ENCODE results near the gene INPP5A.

INPP5A gene

GRCh38 chr10:132546567-132547420 lies 9.2 kb downstream of the INPP5A start:
- H3K14ac ChIP-seq (ENCODE audit: low read length), result no peak overlapping the region
- no peak overlapping the region for H4K91ac ChIP-seq (ENCODE audit: low read depth, low read length)
- no peaks in the 10 kb centered on the region for H3K27me3 ChIP-seq (ENCODE audit: insufficient read depth, low read length)
- WGBS (ENCODE audit: extremely low coverage, insufficient coverage, insufficient read length), result no CpG with 5 or more reads among the region's 26 CpGs
- H2BK5ac ChIP-seq (ENCODE audit: low read depth, low read length, poor library complexity), result no peak overlapping the region
- no peak overlapping the region for H3K9ac ChIP-seq (ENCODE audit: low read length)
- no peak overlapping the region for H3K4me2 ChIP-seq (ENCODE audit: low read length)
- no peak overlapping the region for H2AK5ac ChIP-seq (ENCODE audit: low read length)
- no peak overlapping the region for H3K23ac ChIP-seq (ENCODE audit: low read length)
- no peak for DNase-seq
- H3K79me2 ChIP-seq (ENCODE audit: control insufficient read depth, insufficient read depth, low read length, poor library complexity), result no peaks in the 10 kb centered on the region
- no peak overlapping the region for H3K18ac ChIP-seq (ENCODE audit: low read length)
- H4K8ac ChIP-seq (ENCODE audit: low read depth, low read length), result no peak overlapping the region
- H3K36me3 ChIP-seq (ENCODE audit: control insufficient read depth in 1 of 2, insufficient read depth in 2 of 2, low read length in 2 of 2), result peaks cover 0 to 2% of the 10 kb centered on the region in 2 experiments
- no peak overlapping the region for H3K4ac ChIP-seq (ENCODE audit: low read depth, low read length)
- H2BK12ac ChIP-seq (ENCODE audit: low read length), result no peak overlapping the region
- H3K4me3 ChIP-seq (ENCODE audit: low read depth, low read length), result no peak overlapping the region
- H3K9me3 ChIP-seq (ENCODE audit: insufficient read depth, low read depth, low read length), result peaks cover 3% of the 10 kb centered on the region
- H3K27ac ChIP-seq (ENCODE audit: low read depth, low read length), result no peak overlapping the region
- H2AFZ ChIP-seq (ENCODE audit: insufficient read depth, low read length, poor library complexity), result no peak overlapping the region
- H2BK120ac ChIP-seq (ENCODE audit: insufficient read depth, low read length, poor library complexity), result no peak overlapping the region
- no peaks in the 10 kb centered on the region for H3K79me1 ChIP-seq (ENCODE audit: low read length)
- H4K12ac ChIP-seq (ENCODE audit: low read depth, low read length), result no peak overlapping the region
- no peaks in the 10 kb centered on the region for H3K4me1 ChIP-seq (ENCODE audit: control insufficient read depth in 1 of 2, insufficient read depth in 2 of 2, low read length in 2 of 2)

GRCh38 chr10:132547421-132547861 lies 9.9 kb downstream of the INPP5A start:
- Histone ChIP-seq H3K27me3 (ENCODE audit: insufficient read depth, low read length) (no peaks in the 10 kb centered on the region), H3K4me1 (ENCODE audit: control insufficient read depth in 1 of 2, insufficient read depth in 2 of 2, low read length in 2 of 2) (no peaks in the 10 kb centered on the region), H4K12ac (ENCODE audit: low read depth, low read length) (no peak overlapping the region), H3K9me3 (ENCODE audit: insufficient read depth, low read depth, low read length) (peaks cover 3% of the 10 kb centered on the region), H3K79me2 (ENCODE audit: control insufficient read depth, insufficient read depth, low read length, poor library complexity) (no peaks in the 10 kb centered on the region), H2AK5ac (ENCODE audit: low read length) (no peak overlapping the region), H4K91ac (ENCODE audit: low read depth, low read length) (no peak overlapping the region), H3K18ac (ENCODE audit: low read length) (no peak overlapping the region), H3K4me2 (ENCODE audit: low read length) (no peak overlapping the region), H3K27ac (ENCODE audit: low read depth, low read length) (no peak overlapping the region), H2BK12ac (ENCODE audit: low read length) (no peak overlapping the region), H3K14ac (ENCODE audit: low read length) (no peak overlapping the region), H2BK5ac (ENCODE audit: low read depth, low read length, poor library complexity) (no peak overlapping the region), H2AFZ (ENCODE audit: insufficient read depth, low read length, poor library complexity) (no peak overlapping the region), H3K4ac (ENCODE audit: low read depth, low read length) (no peak overlapping the region), H3K79me1 (ENCODE audit: low read length) (no peaks in the 10 kb centered on the region), H2BK120ac (ENCODE audit: insufficient read depth, low read length, poor library complexity) (no peak overlapping the region), H3K23ac (ENCODE audit: low read length) (no peak overlapping the region), H3K9ac (ENCODE audit: low read length) (no peak overlapping the region), H3K4me3 (ENCODE audit: low read depth, low read length) (no peak overlapping the region), H3K36me3 (ENCODE audit: control insufficient read depth in 1 of 2, insufficient read depth in 2 of 2, low read length in 2 of 2) (peaks cover 0 to 2% of the 10 kb centered on the region in 2 experiments), H4K8ac (ENCODE audit: low read depth, low read length) (no peak overlapping the region)
- WGBS (ENCODE audit: extremely low coverage, insufficient coverage, insufficient read length), result no CpG with 5 or more reads among the region's 22 CpGs
- DNase-seq, result peak in 1 of 2 donors; percentile 49

- Histone ChIP-seq H2AK5ac (ENCODE audit: low read length) (no peak overlapping the region), H3K36me3 (ENCODE audit: control insufficient read depth in 1 of 2, insufficient read depth in 2 of 2, low read length in 2 of 2) (peaks cover 0 to 2% of the 10 kb centered on the region in 2 experiments)
Measured at GRCh38 chr10:132548106-132548823, 10.7 kb downstream of the INPP5A start.

GRCh38 chr10:132548869-132549268 lies 11.3 kb downstream of the INPP5A start:
- Histone ChIP-seq H4K8ac (ENCODE audit: low read depth, low read length) (no peak overlapping the region), H4K12ac (ENCODE audit: low read depth, low read length) (no peak overlapping the region), H3K9me3 (ENCODE audit: insufficient read depth, low read depth, low read length) (peaks cover 3% of the 10 kb centered on the region), H3K36me3 (ENCODE audit: control insufficient read depth in 1 of 2, insufficient read depth in 2 of 2, low read length in 2 of 2) (no peaks in the 10 kb centered on the region), H3K27me3 (ENCODE audit: insufficient read depth, low read length) (no peaks in the 10 kb centered on the region), H3K14ac (ENCODE audit: low read length) (no peak overlapping the region), H2BK12ac (ENCODE audit: low read length) (no peak overlapping the region), H2BK120ac (ENCODE audit: insufficient read depth, low read length, poor library complexity) (no peak overlapping the region), H3K79me2 (ENCODE audit: control insufficient read depth, insufficient read depth, low read length, poor library complexity) (no peaks in the 10 kb centered on the region), H4K91ac (ENCODE audit: low read depth, low read length) (no peak overlapping the region), H3K27ac (ENCODE audit: low read depth, low read length) (no peak overlapping the region), H3K4me2 (ENCODE audit: low read length) (no peak overlapping the region), H3K9ac (ENCODE audit: low read length) (no peak overlapping the region), H2AFZ (ENCODE audit: insufficient read depth, low read length, poor library complexity) (no peak overlapping the region), H3K4me3 (ENCODE audit: low read depth, low read length) (no peak overlapping the region), H3K79me1 (ENCODE audit: low read length) (no peaks in the 10 kb centered on the region), H2BK5ac (ENCODE audit: low read depth, low read length, poor library complexity) (no peak overlapping the region), H2AK5ac (ENCODE audit: low read length) (no peak overlapping the region), H3K4me1 (ENCODE audit: control insufficient read depth in 1 of 2, insufficient read depth in 2 of 2, low read length in 2 of 2) (no peaks in the 10 kb centered on the region), H3K18ac (ENCODE audit: low read length) (no peak overlapping the region), H3K23ac (ENCODE audit: low read length) (no peak overlapping the region), H3K4ac (ENCODE audit: low read depth, low read length) (no peak overlapping the region)
- WGBS (ENCODE audit: extremely low coverage, insufficient coverage, insufficient read length), result no CpG with 5 or more reads among the region's 14 CpGs
- no peak for DNase-seq

More at GRCh38 chr10:132548106-132548823, 10.7 kb downstream of the INPP5A start:
- Histone ChIP-seq H3K4me3 (ENCODE audit: low read depth, low read length) (no peak overlapping the region), H2BK120ac (ENCODE audit: insufficient read depth, low read length, poor library complexity) (no peak overlapping the region), H3K79me2 (ENCODE audit: control insufficient read depth, insufficient read depth, low read length, poor library complexity) (no peaks in the 10 kb centered on the region), H4K8ac (ENCODE audit: low read depth, low read length) (no peak overlapping the region), H3K4ac (ENCODE audit: low read depth, low read length) (no peak overlapping the region), H3K9ac (ENCODE audit: low read length) (no peak overlapping the region), H4K91ac (ENCODE audit: low read depth, low read length) (no peak overlapping the region), H4K12ac (ENCODE audit: low read depth, low read length) (no peak overlapping the region), H3K23ac (ENCODE audit: low read length) (no peak overlapping the region), H3K9me3 (ENCODE audit: insufficient read depth, low read depth, low read length) (peaks cover 3% of the 10 kb centered on the region), H3K4me1 (ENCODE audit: control insufficient read depth in 1 of 2, insufficient read depth in 2 of 2, low read length in 2 of 2) (no peaks in the 10 kb centered on the region), H2BK5ac (ENCODE audit: low read depth, low read length, poor library complexity) (no peak overlapping the region), H3K14ac (ENCODE audit: low read length) (no peak overlapping the region), H3K4me2 (ENCODE audit: low read length) (no peak overlapping the region), H3K79me1 (ENCODE audit: low read length) (no peaks in the 10 kb centered on the region), H3K18ac (ENCODE audit: low read length) (no peak overlapping the region), H2BK12ac (ENCODE audit: low read length) (no peak overlapping the region), H3K27ac (ENCODE audit: low read depth, low read length) (no peak overlapping the region), H2AFZ (ENCODE audit: insufficient read depth, low read length, poor library complexity) (no peak overlapping the region), H3K27me3 (ENCODE audit: insufficient read depth, low read length) (no peaks in the 10 kb centered on the region)
- no peak for DNase-seq
- WGBS (ENCODE audit: extremely low coverage, insufficient coverage, insufficient read length), result no CpG with 5 or more reads among the region's 28 CpGs
